IPS DF 4.7 (cell line): ENCODE results near the gene ZDHHC18.
A peak's percentile ranks its signal among the peaks of the same experiment; 100 is the strongest.

ENCODE experiments used
- DNase-seq: peaks from one replicate; pipeline ENCODE4 v3.0.0-alpha.2; 2013; ENCODE audit warnings: low spot score; ENCODE audit errors: extremely low read depth

ZDHHC18 gene

GRCh38 chr1:26897351-26897750, 70.9 kb downstream of the ZDHHC18 start:
- DNase-seq = no peak

GRCh38 chr1:26900001-26900814, 73.7 kb downstream of the ZDHHC18 start, which contains the start of gene GPATCH3:
TSS of gene GPATCH3 (minus strand) at chr1:26900467. CDS start at chr1:26900442, 25 bp downstream.
- DNase-seq = peak; percentile 84

GRCh38 chr1:26900815-26901511, 74.5 kb downstream of the ZDHHC18 start:
- no peak for DNase-seq
